H1 (cell line): ENCODE results near the gene SEMA3C. TPM values are rescaled to one million over a fixed set of nuclear protein-coding genes. Genes with fewer than 3 reads are reported as not detected.

ENCODE experiments used
- RBBP5 ChIP-seq: IDR thresholded peaks from 2 replicates; pipeline ENCODE4 v1.7.1; 2012; ENCODE audit warnings: low read depth, mild to moderate bottlenecking, inconsistent platforms, low read length, moderate library complexity, borderline replicate concordance
- polyA plus RNA-seq, 7 experiments: library from polyadenylated mRNA; depleted of rRNA in 3 of 7; stranded (reverse) in 5 of 7; unstranded in 2 of 7; fragments of >200 nt in 5 of 7; fragments of 200-250 nt in 2 of 7; gene quantifications; 1 replicate in 5 of 7; 2 replicates in 1 of 7; 4 replicates in 1 of 7; pipeline versions ENCODE4 v1.2.1 to v1.2.3, GENCODE V29; 2011 to 2013; ENCODE audit warnings: missing spikeins in 2 of 7, mixed read lengths in 2 of 7
- total RNA-seq: library from RNA; stranded (reverse); fragmentation: NEBNext Ultra II Directional; extraction: Animal tissue kit (Norgen Biotek cat#: 25700); gene quantifications from 2 replicates; pipeline ENCODE4 v1.2.1, GENCODE V29; 2021

SEMA3C gene
- total and polyA plus RNA-seq, 2 of the 8 experiments (the other 6 are each of a cell fraction or from before 2014, with no cell fraction given), result 0.15 to 1.4 TPM

DNA sequence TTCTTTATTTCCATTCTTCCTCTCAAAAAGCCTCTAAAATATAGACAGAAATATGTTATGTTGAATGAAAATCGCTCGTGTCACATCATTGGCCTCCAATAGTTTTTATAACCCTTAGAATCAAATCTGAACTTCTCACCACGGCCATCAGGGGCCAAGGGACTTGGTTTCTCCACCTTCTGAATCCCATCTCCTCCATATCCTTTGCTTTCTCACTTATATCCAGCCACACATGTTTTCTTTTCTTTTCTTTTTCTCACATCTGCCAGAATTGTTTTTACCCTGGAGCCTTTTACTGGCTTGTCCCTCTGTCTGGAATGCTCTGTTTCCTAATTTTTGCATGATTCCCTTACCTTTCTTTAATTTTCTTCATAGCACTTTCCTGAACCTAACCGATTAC is 184.8 kb downstream of the SEMA3C start (continued):
- TF ChIP-seq RBBP5, result no peak
